ENCODE results near the gene HEXIM2. TPM values are rescaled to one million over a fixed set of nuclear protein-coding genes. Genes with fewer than 3 reads are reported as not detected.
A peak's percentile ranks its signal among the peaks of the same experiment; 100 is the strongest.

Gene HEXIM2
- total RNA-seq, 3 donors from 2014 or later (not counting 1 experiment from before 2014, with no cell fraction given), result 4.1 to 5.3 (median 4.5) TPM

- 97% methylated on average over 43 of the region's 43 CpGs for WGBS (ENCODE audit: insufficient coverage)
- ATAC-seq (no peak), DNase-seq (no peak)
- no peak overlapping the region for H3K27ac ChIP-seq (ENCODE audit: low read length)
- TF ChIP-seq CTCF (IDR thresholded peaks at IDR 0.05), result no peak
- H3K27ac Mint-ChIP-seq, result peak overlapping the region; percentile 19 to 69
- no peaks in the 10 kb centered on the region for H3K36me3 ChIP-seq (ENCODE audit: control insufficient read depth, insufficient read depth, low read length)
- no peaks in the 10 kb centered on the region for H3K27me3 Mint-ChIP-seq (ENCODE audit: low read depth in 2 of 2)
- no peak overlapping the region for H3K4me3 ChIP-seq (ENCODE audit: low read length)
- peaks cover 45% of the 10 kb centered on the region for H3K4me1 ChIP-seq (ENCODE audit: control insufficient read depth, insufficient read depth, low read length)
- intact Hi-C loops (cut with micrococcal nuclease), result no loop called here
- H3K27me3 ChIP-seq (ENCODE audit: control insufficient read depth, insufficient read depth, low read length), result no peaks in the 10 kb centered on the region
- no peaks in the 10 kb centered on the region for H3K9me3 ChIP-seq (ENCODE audit: control insufficient read depth, insufficient read depth, low read length)
- no peaks in the 10 kb centered on the region for H3K36me3 Mint-ChIP-seq
- H3K4me1 Mint-ChIP-seq, result peaks cover 29 to 52% of the 10 kb centered on the region in 2 donors
- no peaks in the 10 kb centered on the region for H3K9me3 Mint-ChIP-seq
- H3K4me3 Mint-ChIP-seq, result peak overlapping the region; percentile 9
These were observed 7.5 kb downstream of the HEXIM2 start for GRCh38 chr17:45168991-45169752.

- H3K4me1 ChIP-seq (ENCODE audit: control insufficient read depth, insufficient read depth, low read length), result peaks cover 40% of the 10 kb centered on the region
- no peak for TF ChIP-seq CTCF (IDR thresholded peaks at IDR 0.05)
- ATAC-seq (peak; percentile 86 to 94 (median 89)), DNase-seq (peak in 1 of 2 donors; percentile 52)
- no peaks in the 10 kb centered on the region for H3K36me3 ChIP-seq (ENCODE audit: control insufficient read depth, insufficient read depth, low read length)
- H3K9me3 Mint-ChIP-seq, result no peaks in the 10 kb centered on the region
- no peaks in the 10 kb centered on the region for H3K9me3 ChIP-seq (ENCODE audit: control insufficient read depth, insufficient read depth, low read length)
- 69% methylated on average over 12 of the region's 12 CpGs for WGBS (ENCODE audit: insufficient coverage)
- H3K4me3 ChIP-seq (ENCODE audit: low read length), result no peak overlapping the region
- H3K27me3 ChIP-seq (ENCODE audit: control insufficient read depth, insufficient read depth, low read length), result no peaks in the 10 kb centered on the region
- peak overlapping the region; percentile 88 for H3K27ac ChIP-seq (ENCODE audit: low read length)
- peaks cover 23 to 43% of the 10 kb centered on the region in 2 donors for H3K4me1 Mint-ChIP-seq
- H3K27me3 Mint-ChIP-seq (ENCODE audit: low read depth in 2 of 2), result no peaks in the 10 kb centered on the region
- peak overlapping the region; percentile 78 for H3K4me3 Mint-ChIP-seq
- no peaks in the 10 kb centered on the region for H3K36me3 Mint-ChIP-seq
- peak overlapping the region; percentile 90 to 94 for H3K27ac Mint-ChIP-seq
- intact Hi-C loops (cut with micrococcal nuclease), result no loop called here
These were observed 8.7 kb downstream of the HEXIM2 start for GRCh38 chr17:45170280-45170930.

- peak overlapping the region; percentile 88 for H3K27ac ChIP-seq (ENCODE audit: low read length)
- no peak for DNase-seq
These were observed 9.3 kb downstream of the HEXIM2 start for GRCh38 chr17:45170931-45171337.

More at GRCh38 chr17:45170931-45171337, 9.3 kb downstream of the HEXIM2 start:
- Mint-ChIP-seq H3K27ac (peak overlapping the region; percentile 90 to 94), H3K36me3 (no peaks in the 10 kb centered on the region), H3K4me3 (peak overlapping the region; percentile 78), H3K27me3 (ENCODE audit: low read depth in 2 of 2) (no peaks in the 10 kb centered on the region), H3K4me1 (peaks cover 22 to 41% of the 10 kb centered on the region in 2 donors), H3K9me3 (no peaks in the 10 kb centered on the region)
- H3K36me3 ChIP-seq (ENCODE audit: control insufficient read depth, insufficient read depth, low read length), result no peaks in the 10 kb centered on the region
- ATAC-seq, result no peak
- no peak overlapping the region for H3K4me3 ChIP-seq (ENCODE audit: low read length)
- intact Hi-C loops (cut with micrococcal nuclease), result no loop called here
- no peaks in the 10 kb centered on the region for H3K9me3 ChIP-seq (ENCODE audit: control insufficient read depth, insufficient read depth, low read length)
- H3K27me3 ChIP-seq (ENCODE audit: control insufficient read depth, insufficient read depth, low read length), result no peaks in the 10 kb centered on the region
- no peak for TF ChIP-seq CTCF (IDR thresholded peaks at IDR 0.05)
- H3K4me1 ChIP-seq (ENCODE audit: control insufficient read depth, insufficient read depth, low read length), result peaks cover 40% of the 10 kb centered on the region
- WGBS (ENCODE audit: insufficient coverage), result 60% methylated on average over 5 of the region's 5 CpGs
